ENCODE results near the gene SERPINB10. TPM values are rescaled to one million over a fixed set of nuclear protein-coding genes. Genes with fewer than 3 reads are reported as not detected.

Gene SERPINB10
- total and polyA plus RNA-seq, 2 of the 8 experiments (the other 6 are each of a cell fraction or from before 2014, with no cell fraction given), result not detected

DNA sequence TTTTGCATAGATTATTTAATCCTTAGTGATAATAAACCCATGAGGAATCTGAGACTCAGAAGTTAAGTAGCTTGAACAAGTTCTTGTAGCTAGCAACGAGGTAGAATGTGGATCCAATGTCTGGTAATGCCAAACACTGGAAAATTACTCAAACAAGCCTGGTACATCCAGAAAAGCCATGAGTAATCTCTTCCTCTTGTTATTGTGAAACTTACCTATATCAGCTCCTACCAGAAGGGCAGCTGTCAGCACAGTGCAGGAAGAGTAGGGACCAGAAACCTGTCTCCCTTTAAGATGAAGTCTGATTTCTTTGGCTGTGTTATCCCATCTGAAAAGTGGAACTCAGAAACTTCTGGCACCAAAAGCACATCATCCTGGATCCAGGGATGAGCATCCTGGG lies 54.4 kb downstream of the SERPINB10 start:
- H3K79me1 ChIP-seq (ENCODE audit: low read depth, low read length), result no peaks in the 10 kb centered on the region
- H3K79me2 ChIP-seq (ENCODE audit: control insufficient read depth in 1 of 2, insufficient read depth in 2 of 2, low read length in 2 of 2), result no peaks in the 10 kb centered on the region
- H4K91ac ChIP-seq (replicated peaks; ENCODE audit: insufficient read length, low read length), result no peak overlapping the region
- no peak overlapping the region for H2BK5ac ChIP-seq (ENCODE audit: low read depth, low read length)
- no peaks in the 10 kb centered on the region for H3K4me1 ChIP-seq (replicated peaks in 1 of 4; ENCODE audit: control insufficient read depth in 3 of 4, insufficient read depth in 4 of 4, low read length in 3 of 4)
- no peaks in the 10 kb centered on the region for H3K36me3 ChIP-seq (ENCODE audit: control insufficient read depth in 2 of 4, insufficient read depth in 4 of 4, low read length in 3 of 4)
- CTCF ChIA-PET (ENCODE audit: partially characterized antibody), result interaction anchor here (0.7 to 6.7 kb wide), 11 partner anchors 8 to 451 kb away, joined by 3 to 59 read pairs (median 10); partner anchors contain the start of gene HMSD
- POLR2A ChIA-PET (ENCODE audit: partially characterized antibody), result no interaction called here
- H3K4ac ChIP-seq (replicated peaks; ENCODE audit: insufficient read length, low read depth, low read length), result no peak overlapping the region
- no peak overlapping the region for H3K23ac ChIP-seq (ENCODE audit: insufficient read length)
- no peak overlapping the region for H2AFZ ChIP-seq (ENCODE audit: low read length)
- no peak overlapping the region for H2BK120ac ChIP-seq (replicated peaks; ENCODE audit: low read depth, low read length)
- no peak overlapping the region for H2BK20ac ChIP-seq (ENCODE audit: low read length)
- H3K4me2 ChIP-seq (ENCODE audit: insufficient read depth in 1 of 2, low read depth in 2 of 2, low read length in 2 of 2), result no peak overlapping the region
- H3K9ac ChIP-seq (replicated peaks in 1 of 4; ENCODE audit: extremely low read depth in 1 of 4, low read depth in 3 of 4, low read length in 3 of 4), result no peak overlapping the region
- no peak overlapping the region for H2BK12ac ChIP-seq (ENCODE audit: low read depth, low read length)
- H2BK15ac ChIP-seq (ENCODE audit: low read length), result no peak overlapping the region
- no peaks in the 10 kb centered on the region for H3K9me3 ChIP-seq (ENCODE audit: insufficient read depth in 2 of 2, low read depth in 1 of 2, low read length in 1 of 2)
- H3K27ac ChIP-seq (ENCODE audit: low read depth, low read length), result no peak overlapping the region
- H4K5ac ChIP-seq (ENCODE audit: insufficient read length, low read depth, low read length), result no peak overlapping the region
- H4K8ac ChIP-seq (ENCODE audit: extremely low read depth, insufficient read depth, low read length), result no peak overlapping the region
- no peak overlapping the region for H2AK5ac ChIP-seq (ENCODE audit: low read depth, low read length)
- no peaks in the 10 kb centered on the region; a peak in 1 of 7 replicates for H3K27me3 ChIP-seq (replicated peaks in 1 of 4; ENCODE audit: control insufficient read depth in 3 of 4, extremely low read depth in 1 of 4, insufficient read depth in 3 of 4, low read length in 3 of 4)
- DNase-seq (ENCODE audit: low read depth in 1 of 2, low spot score in 2 of 2), result no peak
- no peak overlapping the region for H3K14ac ChIP-seq (ENCODE audit: insufficient read length)
- FAIRE-seq, result no peak
- H4K20me1 ChIP-seq (replicated peaks in 1 of 2; ENCODE audit: control insufficient read depth in 1 of 2, insufficient read depth in 2 of 2, low read length in 2 of 2), result peaks cover 0 to 2% of the 10 kb centered on the region in 2 experiments
- H3K56ac ChIP-seq (replicated peaks; ENCODE audit: insufficient read length, low read depth, low read length), result no peak overlapping the region
- no peak overlapping the region for H3K18ac ChIP-seq (ENCODE audit: extremely low read depth, low read length)
- no peaks in the 10 kb centered on the region for H3K23me2 ChIP-seq (ENCODE audit: low read depth, low read length)
- WGBS, 2 experiments (ENCODE audit: extremely low coverage in 1 of 2, insufficient coverage in 1 of 2, insufficient read length in 1 of 2, insufficient replicate concordance in 2 of 2, low coverage in 1 of 2, low lambda C conversion rate in 2 of 2, missing lambda C conversion rate in 1 of 2), result 84% methylated on average over 1 of the region's 1 CpG; no CpG with 5 or more reads in 1 of the 2 experiments
- no peak for TF ChIP-seq ASH2L (IDR thresholded peaks at IDR 0.05; ENCODE audit: low read length)
- no peak for TF ChIP-seq EZH2 (IDR thresholded peaks at IDR 0.05; ENCODE audit: low read depth, low read length, severe bottlenecking)
- no peak for TF ChIP-seq EGR1 (IDR thresholded peaks at IDR 0.05; ENCODE audit: borderline replicate concordance, low read depth, low read length)
- TF ChIP-seq BCL11A (IDR thresholded peaks at IDR 0.05; ENCODE audit: low read depth in 2 of 2, low read length in 2 of 2), result no peak
- TF ChIP-seq SP2 (IDR thresholded peaks at IDR 0.05; ENCODE audit: low read length), result no peak
- no peak for TF ChIP-seq EP300 (IDR thresholded peaks at IDR 0.05; ENCODE audit: borderline replicate concordance in 1 of 2, low read depth in 2 of 2, low read length in 2 of 2)
- H3K4me3 ChIP-seq (ENCODE audit: extremely low read depth in 1 of 4, insufficient read depth in 2 of 4, low read depth in 3 of 4, low read length in 4 of 4), result no peak overlapping the region

Measured in H1 (cell line).